ENCODE data around the gene MUC22.
"Not testable (repeated sequence)": the region's sequence is repeated elsewhere in the genome, so short reads cannot be mapped to it uniquely, and the experiment has no call there.

MUC22 gene

DNA sequence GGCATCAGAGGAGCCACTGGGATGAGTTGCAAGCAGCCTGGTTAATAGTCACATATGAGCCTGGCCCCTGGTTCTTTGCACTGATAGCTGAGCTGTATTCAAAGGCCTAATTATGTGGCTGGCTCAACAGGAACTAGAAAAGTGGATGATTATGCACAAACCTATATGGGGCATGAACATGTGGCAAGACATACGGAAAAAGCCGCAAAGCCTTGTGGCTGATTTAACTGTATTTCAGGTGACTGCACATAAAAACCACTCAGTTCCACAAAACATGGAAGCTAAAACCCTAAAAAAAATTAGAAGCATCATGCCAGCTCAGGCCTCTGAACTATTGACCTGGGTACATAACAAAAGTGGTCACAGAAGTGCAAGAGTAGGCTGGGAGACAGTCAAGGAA lies 13.0 kb upstream of the MUC22 start:
- DNase-seq (ENCODE audit: low read depth in 2 of 2, low spot score in 1 of 2) = no peak

DNA sequence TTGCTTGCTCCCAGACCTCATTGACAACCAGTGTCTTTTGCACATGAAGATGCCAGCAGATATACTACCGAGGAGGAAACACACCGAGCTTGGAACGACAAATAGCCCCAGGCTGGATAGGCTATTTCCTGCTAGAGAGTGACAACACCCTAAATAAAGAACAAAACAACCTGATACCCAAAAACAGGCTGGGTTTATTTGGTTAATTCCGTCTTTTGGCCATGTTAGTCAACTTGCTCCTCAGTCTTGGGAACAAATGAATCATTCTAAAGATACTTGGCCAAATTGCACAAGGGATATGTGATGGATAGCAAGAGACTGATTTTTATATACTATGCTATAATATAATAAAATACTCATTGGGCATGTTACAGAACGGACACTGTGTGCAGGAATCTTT lies 11.5 kb upstream of the MUC22 start:
- no peak for DNase-seq (ENCODE audit: low read depth in 2 of 2, low spot score in 1 of 2)

DNA sequence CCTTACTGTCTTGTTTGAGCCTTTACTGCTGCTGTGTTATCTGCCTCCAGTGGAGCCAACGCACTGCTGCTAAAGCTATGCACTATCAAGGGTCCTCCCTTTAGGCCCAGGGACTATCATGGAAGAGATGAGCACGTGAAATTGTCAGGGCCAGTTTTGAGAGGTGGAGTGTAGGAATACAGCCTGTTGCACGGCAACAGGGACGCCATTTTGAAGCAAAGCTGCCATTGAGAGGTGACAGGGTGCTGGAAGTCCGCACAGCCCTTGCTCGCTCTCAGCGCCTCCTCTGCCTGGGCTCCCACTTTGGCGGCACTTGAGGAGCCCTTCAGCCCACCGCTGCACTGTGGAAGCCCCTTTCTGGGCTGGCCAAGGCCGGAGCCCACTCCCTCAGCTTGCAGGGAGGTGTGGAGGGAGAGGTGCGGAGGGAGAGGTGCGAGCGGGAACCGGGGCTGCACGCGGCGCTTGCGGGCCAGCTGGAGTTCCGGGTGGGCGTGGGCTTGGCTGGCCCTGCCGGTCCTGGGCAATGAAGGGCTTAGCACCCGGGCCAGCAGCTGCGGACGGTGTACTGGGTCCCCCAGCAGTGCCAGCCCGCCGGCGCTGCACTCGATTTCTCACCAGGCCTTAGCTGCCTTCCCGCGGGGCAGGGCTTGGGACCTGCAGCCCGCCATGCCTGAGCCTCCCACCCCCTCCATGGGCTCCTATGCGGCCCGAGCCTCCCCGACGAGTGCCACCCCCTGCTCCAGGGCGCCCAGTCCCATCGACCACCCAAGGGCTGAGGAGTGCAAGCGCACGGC lies 10.0 kb upstream of the MUC22 start:
- DNase-seq (ENCODE audit: low read depth in 2 of 2, low spot score in 1 of 2) = not testable (repeated sequence)

DNA sequence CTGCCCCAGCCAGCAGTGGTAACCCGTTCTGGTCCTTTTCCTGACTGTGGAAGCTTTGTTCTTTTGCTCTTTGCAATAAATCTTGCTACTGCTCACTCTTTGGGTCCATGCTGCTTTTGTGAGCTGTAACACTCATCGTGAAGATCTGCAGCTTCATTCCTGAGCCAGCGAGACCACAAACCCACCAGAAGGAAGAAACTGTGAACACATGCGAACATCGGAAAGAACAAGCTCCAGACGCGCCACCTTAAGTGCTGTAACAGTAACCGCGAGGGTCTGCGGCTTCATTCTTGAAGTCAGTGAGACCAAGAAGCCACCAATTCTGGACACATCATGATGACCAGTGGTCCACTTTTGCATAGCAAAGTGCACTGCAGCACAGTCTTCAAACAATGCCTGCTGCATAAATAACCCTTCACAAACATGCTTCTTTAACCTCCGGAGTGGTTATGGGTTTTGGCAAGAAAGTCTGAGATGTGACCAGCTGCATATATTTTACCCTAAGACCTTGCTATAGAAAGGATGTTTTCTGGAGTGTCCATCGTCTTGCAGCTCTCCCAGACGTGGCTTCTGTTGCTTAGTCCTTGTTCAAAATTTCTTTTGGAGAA lies 8.9 kb upstream of the MUC22 start:
- DNase-seq (ENCODE audit: low read depth in 2 of 2, low spot score in 1 of 2) = no peak

DNA sequence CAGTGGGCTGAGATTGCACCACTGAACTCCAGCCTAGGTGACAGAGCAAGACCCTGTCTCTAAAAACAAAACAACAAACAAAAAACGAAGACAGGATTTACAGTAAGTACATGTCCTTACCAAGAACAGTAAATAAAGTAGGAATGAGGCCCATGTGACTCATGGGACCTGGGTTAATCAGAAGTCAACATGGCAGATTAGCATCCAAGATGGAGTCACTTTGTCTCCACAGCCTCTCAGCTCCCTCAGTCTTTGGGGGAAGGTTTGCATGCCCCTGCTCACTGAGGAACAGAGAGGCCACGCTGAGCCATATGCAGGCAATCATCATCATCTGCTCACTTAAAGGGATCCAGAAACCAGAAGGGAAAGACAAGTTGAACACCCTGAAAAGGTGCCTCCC lies 7.8 kb upstream of the MUC22 start:
- DNase-seq (ENCODE audit: low read depth in 2 of 2, low spot score in 1 of 2) = no peak

DNA sequence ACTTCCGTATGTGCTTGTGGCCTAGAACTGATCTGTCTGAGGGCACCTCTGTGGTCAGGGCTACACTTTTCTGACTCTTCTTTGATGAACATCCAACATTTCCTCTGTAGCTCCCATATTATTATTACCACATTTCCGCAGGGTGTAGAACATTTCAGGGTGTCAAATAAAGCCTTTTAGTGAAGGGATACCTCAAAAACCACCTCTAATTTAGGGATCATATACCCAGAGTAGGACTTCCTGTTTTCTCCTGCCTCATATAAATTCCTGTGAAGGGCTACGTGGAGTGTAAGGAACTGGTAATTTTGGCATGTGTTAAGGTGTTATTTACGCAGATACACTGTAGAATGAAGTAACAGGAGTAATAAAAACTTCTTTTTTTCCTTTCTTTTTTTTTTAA lies 5.5 kb upstream of the MUC22 start:
- no peak for DNase-seq (ENCODE audit: low read depth in 2 of 2, low spot score in 1 of 2)

DNA sequence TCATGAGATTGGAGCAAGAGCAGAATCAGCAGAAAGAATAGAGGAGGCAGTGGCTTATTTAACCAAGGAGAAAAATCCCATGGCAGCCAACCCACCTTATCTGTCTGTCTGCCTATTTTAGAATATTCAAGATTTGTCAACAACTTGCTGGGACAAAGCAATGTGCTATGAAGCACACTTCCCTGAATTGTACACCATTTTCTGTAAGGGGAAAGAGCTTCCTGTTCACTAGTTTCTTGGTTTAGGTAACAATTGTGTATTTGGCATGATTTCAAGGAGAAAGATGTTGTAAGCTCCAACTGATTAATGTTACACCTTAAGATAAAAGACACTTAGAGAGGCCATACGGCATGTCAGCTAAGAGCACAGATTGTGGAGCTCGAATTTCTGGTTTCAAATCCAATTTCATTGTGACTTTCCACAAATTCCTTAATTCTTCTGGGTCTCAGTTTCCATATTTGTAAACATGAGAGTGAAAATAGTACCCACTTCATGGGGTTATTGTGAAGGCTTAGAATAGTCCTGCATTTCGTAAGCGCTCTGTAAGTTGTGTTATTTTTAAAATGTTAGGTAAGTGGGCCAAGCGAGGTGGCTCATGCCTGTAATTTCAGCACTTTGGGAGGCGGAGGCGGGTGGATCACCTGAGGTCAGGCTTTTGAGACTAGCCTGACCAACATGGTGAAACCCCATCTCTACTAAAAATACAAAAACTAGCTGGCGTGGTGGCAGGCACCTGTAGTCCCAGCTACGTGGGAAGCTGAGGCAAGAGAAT lies 4.8 kb upstream of the MUC22 start:
- no peak for DNase-seq (ENCODE audit: low read depth in 2 of 2, low spot score in 1 of 2)

DNA sequence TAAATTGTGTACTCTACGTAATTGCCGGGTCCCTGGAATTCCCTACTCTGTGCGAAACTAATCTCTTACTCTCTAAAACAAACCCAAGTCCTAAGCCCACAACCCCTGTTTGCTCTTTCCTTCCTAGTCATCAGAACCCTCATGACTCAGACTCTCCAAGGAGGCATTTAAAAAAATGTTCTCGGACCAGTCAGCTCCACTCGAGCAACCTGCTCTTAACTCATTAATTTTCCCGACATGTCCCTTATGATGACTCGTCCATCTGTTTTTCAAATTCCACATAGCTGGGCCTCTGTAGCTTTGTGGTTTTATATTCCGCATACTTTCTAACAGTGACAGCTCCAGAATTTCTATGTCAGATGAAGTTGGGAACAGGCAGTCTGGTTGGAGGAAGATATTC lies 2.6 kb upstream of the MUC22 start:
- no peak for DNase-seq (ENCODE audit: low read depth in 2 of 2, low spot score in 1 of 2)

DNA sequence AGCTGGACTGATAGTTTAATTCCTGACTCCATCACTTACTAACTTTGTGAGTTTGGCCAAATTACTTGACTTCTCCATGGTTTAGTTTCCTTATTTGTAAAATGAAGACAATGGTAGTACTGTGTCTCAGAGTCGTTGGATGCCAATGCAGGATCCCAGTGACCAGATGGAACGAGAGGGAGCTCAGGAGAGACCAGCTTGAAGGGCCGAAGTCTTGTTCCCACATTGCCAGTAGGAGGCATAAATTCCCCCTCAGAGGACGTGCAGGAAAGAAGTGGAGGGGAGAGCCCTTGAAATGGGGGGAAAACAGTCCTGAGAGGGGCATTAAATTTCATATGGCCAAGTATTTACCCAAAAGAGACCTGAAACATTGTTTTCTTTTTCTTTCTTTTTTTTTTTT lies 2.1 kb upstream of the MUC22 start:
- DNase-seq (ENCODE audit: low read depth in 2 of 2, low spot score in 1 of 2) = no peak

DNA sequence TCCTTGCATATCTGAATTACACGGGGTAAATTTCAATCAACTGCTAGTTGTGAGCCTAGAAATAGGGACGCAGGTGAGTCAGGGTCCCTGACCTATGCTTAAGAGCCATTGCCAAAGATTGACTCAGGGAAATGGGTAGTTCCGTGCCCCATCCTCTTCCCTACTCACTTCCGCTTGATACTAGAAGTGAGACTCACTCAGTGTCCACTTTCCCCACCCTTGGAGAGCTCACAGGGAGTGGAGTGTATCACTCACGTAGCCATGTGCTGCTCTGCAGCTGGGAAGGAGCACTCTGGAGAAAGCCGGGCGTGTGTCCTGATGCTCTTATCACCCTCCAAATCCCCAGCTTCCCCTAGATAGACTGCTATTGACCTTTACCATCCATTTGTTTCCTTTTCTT lies 543 bp upstream of the MUC22 start:
- DNase-seq (ENCODE audit: low read depth in 2 of 2, low spot score in 1 of 2) = no peak

DNA sequence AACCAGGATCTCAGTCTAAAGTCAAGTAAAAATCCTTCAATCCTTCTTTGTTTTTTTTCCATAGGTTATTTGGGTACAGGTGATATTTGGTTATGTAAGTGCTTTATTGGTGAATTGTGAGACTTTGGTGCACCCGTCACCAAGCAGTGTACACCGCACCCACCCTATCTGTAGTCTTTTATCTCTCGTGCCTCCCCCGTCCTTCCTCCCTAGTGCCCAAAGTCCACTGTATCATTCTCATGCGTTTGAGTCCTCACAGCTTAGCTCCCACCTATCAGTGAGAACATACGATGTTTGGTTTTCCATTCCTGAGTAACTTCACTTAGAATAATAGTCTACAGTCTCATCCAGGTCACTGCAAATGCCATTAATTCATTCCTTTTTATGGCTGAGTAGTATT lies 879 bp downstream of the MUC22 start:
- DNase-seq (ENCODE audit: low read depth in 2 of 2, low spot score in 1 of 2) = no peak

DNA sequence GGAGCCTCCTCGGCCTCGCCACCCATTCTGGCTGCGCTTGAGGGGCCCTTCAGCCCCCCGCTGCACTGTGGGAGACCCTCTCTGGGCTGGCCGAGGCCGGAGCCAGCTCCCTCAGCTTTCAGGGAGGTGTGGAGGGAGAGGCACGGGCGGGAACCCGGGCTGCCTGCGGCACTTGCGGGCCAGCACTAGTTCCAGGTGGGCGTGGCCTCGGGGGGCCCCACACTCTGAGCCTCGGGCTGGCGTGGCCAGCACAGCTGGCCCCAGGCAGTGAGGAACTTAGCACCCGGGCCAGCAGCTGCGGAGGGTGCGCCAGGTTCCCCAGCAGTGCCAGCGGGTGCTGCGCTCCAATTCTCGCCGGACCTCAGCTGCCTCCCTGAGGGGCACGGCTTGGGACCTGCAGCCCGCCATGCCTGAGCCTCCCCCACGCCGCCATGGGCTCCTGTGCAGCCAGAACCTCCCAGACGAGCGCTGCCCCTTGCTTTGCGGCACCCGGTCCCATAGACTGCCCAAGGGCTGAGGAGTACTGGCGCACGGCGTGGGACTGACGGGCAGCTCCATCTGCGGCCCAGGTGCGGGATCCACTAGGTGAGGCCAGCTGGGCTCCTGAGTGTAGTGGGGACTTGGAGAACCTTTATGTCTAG lies 6.5 kb downstream of the MUC22 start:
- no peak for DNase-seq (ENCODE audit: low read depth in 2 of 2, low spot score in 1 of 2)

DNA sequence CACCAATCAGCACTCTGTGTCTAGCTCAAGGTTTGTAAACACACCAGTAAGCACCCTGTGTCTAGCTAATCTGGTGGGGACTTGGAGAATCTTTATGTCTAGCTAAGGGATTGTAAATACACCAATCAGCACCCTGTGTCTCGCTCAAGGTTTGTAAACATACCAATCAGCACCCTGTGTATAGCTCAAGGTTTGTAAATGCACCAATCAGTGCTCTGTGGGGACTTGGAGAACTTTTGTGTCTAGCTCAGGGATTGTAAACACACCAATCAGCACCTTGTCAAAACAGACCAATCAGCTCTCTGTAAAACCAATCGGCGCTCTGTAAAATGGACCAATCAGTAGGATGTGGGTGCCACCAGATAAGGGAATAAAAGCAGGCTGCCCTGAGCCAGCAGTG lies 7.2 kb downstream of the MUC22 start:
- not testable (repeated sequence) for DNase-seq (ENCODE audit: low read depth in 2 of 2, low spot score in 1 of 2)

DNA sequence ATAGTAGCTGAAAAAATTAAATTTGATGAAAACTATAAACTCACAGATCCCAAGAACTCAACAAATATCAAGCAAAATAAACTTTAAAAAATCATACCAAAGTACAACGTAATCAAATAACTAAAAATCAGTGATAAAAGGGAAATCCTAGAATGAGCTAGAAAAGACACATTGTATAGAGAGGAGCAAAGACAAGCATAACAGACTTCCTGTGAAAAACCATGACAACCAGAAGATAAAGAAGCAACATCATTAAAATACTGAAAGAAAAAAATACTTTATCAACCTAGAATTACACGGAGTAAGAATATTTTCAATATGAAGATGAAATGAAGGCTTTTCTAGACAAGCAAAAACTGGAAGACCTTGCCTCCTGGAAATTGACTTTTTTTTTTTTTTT lies 9.8 kb downstream of the MUC22 start:
- no peak for DNase-seq (ENCODE audit: low read depth in 2 of 2, low spot score in 1 of 2)

DNA sequence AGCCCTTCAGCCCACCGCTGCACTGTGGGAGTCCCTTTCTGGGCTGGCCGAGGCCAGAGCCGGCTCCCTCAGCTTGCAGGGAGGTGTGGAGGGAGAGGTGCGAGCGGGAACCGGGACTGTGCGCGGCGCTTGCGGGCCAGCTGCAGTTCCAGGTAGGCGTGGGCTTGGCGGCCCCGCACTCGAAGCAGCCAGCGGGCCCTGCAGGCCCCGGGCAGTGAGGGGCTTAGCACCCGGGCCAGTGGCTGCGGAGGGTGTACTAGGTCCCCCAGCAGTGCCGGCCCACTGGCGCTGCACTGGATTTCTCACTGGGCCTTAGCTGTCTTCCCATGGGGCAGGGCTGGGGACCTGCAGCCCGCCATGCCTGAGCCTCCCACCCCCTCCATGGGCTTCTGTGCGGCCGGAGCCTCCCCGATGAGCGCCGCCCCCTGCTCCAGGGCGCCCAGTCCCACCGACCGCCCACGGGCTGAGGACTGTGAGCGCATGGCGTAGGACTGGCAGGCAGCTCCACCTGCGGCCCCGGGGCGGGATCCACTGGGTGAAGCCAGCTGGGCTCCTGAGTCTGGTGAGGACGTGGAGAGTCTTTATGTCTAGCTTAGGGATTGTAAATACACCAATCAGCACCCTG lies 10.5 kb downstream of the MUC22 start:
- DNase-seq (ENCODE audit: low read depth in 2 of 2, low spot score in 1 of 2) = not testable (repeated sequence)

DNA sequence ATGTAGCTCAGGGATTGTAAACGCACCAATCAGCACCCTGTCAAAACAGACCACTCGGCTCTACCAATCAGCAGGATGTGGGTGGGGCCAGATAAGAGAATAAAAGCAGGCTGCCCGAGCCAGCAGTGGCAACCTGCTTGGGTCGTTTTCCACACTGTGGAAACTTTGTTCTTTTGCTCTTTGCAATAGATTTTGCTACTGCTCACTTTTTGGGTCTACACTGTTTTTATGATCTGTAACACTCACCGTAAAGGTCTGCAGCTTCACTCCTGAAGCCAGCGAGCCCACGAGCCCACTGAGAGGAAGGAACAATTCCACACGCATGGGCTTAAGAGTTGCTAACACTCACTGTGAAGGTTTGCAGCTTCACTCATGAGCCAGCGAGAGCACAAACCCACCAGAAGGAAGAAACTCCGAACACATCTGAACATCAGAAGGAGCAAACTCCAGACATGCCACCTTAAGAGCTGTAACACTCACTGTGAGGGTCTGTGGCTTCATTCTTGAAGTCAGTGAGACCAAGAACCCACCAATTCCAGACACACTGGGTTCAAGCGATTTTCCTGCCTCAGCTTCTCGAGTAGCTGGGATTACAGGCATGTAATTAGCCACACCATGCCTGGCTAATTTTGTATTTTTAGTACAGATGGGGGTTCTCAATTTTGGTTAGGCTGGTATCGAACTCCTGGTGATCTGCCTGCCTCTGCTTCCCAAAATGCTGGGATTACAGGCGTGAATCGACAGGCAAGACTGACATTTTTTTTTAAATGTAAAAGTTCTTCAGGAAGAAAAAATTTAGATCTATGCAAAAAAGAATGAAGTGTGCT lies 11.6 kb downstream of the MUC22 start:
- not testable (repeated sequence) for DNase-seq (ENCODE audit: low read depth in 2 of 2, low spot score in 1 of 2)

DNA sequence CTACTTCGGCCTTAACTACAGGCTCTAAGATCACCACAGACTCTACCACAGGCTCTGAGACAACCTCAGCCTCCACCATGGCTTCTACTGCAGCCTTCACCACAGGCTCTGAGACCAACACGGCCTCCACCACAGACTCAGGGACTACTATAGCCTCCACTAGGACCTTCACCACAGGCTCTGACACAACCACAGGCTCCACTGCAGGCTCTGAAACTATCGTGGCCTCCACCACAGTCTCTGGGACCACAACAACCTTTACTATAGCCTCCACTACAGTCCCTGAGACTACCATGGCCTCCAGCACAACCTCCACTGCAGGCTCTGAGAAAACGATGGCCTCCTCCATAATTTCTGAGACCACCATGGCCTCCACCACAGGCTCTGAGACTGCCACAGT lies 15.3 kb downstream of the MUC22 start:
- no peak for DNase-seq (ENCODE audit: low read depth in 2 of 2, low spot score in 1 of 2)

DNA sequence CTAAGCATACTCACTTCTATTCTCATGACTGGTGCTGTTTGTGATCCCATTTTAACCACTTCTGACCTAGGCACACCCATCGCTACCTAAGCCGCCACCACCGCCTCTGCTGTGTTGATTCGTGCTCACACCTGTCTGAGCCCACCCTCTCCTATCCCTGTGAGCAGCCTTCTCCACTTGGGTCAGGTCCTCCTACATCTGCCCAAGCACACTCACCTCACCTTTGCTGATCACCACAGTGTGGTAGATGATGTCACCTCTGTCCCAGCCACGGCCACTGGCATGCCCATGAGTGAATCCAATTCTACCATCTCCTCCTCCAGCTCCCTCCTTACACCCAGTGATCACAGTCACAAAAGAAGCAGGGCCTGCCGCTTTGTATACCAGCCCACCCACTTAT lies 20.8 kb downstream of the MUC22 start:
- no peak for DNase-seq (ENCODE audit: low read depth in 2 of 2, low spot score in 1 of 2)

DNA sequence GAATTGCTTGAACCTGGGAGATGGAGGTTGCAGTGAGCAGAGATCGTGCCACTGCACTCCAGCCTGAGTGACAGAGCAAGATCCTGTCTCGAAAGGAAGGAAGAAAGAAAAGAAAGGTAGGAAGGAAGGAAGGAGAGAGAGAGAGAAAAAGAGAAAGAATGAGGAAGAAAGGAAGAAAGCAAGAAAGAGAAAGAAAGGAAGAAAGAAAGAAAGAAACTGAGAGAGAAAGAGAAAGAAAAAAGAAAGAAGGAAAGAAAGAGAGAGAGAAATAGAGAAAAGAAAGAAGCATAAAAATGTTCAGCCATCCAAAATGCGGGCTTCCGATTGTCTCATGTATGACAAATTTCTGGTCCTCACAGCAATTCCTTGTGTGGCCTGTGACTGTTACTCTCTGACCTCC lies 22.8 kb downstream of the MUC22 start:
- DNase-seq (ENCODE audit: low read depth in 2 of 2, low spot score in 1 of 2) = no peak

DNA sequence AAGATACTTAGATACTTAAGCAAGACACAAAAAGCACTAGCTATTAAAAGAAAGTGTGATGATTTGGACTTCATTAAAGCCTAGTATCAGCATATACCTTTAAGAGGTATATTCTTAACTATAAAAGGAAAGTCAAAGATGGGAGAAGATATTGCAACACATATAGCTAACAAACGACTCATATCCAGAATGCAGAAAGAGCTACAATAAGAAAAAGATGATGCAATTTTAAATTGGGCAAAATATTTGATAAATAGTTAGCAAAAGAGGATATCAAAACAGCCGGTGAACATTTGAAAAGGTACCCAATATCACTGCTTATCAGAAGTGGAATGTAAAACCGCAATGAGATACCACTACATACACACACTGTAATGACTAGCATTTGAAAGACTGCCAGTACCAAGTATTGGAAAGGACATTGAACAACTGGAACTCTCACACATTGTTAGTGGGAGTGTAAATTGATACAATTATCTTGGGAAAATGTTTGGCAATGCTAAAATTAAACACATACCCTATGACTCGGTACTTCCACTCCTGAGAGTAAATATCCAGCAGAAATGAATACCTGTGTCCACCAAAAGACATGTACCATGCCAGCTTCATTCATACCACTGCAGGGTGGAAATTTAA lies 25.7 kb downstream of the MUC22 start:
- no peak for DNase-seq (ENCODE audit: low read depth in 2 of 2, low spot score in 1 of 2)

All from stimulated activated CD8-positive, alpha-beta memory T cell treated with anti-CD3 and anti-CD28 coated beads, Interleukin-4, amount 100 ng/mL, for 4 hours (primary cell).